GM12872 (cell line): ENCODE results near the gene AIF1.

Source experiments
- TF ChIP-seq, protein P1 (sequence below): IDR thresholded peaks from 3 replicates; pipeline ENCODE4 v1.5.1; 2011; ENCODE audit warnings: low read depth, mild to moderate bottlenecking, low read length, moderate library complexity; ENCODE audit not compliant: insufficient read depth

Gene AIF1

DNA sequence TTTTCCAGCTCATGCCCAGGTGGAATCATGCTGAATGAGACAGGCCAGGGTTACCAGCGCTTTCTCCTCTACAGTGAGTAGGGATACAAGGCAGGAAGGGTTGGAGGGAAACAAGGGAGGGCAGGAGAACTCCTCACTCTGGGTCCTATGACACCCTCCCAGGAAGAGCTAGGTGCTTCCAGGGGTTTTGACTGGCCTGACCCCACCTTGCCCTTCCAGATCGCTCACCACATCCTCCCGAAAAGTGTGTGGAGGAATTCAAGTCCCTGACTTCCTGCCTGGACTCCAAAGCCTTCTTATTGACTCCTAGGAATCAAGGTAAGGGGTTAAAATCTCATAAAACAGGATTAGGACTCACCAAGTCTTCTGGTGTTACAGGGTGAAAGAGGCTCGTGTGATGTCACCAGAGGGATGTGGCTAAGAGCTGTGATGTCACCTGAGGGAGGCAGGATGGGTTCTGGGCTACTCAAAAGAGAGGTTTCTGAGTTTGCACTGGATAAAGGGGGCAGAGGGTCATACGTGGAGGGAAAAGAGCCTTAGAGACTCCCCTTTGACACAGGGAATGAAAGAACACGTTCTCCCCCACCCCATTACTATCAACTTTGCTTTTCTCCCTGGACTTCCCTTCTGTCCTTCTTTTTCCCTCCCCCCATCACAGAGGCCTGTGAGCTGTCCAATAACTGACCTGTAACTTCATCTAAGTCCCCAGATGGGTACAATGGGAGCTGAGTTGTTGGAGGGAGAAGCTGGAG is 42.5 kb downstream of the AIF1 start:
- TF ChIP-seq, protein P1, sequence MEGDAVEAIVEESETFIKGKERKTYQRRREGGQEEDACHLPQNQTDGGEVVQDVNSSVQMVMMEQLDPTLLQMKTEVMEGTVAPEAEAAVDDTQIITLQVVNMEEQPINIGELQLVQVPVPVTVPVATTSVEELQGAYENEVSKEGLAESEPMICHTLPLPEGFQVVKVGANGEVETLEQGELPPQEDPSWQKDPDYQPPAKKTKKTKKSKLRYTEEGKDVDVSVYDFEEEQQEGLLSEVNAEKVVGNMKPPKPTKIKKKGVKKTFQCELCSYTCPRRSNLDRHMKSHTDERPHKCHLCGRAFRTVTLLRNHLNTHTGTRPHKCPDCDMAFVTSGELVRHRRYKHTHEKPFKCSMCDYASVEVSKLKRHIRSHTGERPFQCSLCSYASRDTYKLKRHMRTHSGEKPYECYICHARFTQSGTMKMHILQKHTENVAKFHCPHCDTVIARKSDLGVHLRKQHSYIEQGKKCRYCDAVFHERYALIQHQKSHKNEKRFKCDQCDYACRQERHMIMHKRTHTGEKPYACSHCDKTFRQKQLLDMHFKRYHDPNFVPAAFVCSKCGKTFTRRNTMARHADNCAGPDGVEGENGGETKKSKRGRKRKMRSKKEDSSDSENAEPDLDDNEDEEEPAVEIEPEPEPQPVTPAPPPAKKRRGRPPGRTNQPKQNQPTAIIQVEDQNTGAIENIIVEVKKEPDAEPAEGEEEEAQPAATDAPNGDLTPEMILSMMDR = no peak

- TF ChIP-seq, protein P1 = no peak
These were observed 43.2 kb downstream of the AIF1 start for GRCh38 chr6:31658158-31658688.

DNA sequence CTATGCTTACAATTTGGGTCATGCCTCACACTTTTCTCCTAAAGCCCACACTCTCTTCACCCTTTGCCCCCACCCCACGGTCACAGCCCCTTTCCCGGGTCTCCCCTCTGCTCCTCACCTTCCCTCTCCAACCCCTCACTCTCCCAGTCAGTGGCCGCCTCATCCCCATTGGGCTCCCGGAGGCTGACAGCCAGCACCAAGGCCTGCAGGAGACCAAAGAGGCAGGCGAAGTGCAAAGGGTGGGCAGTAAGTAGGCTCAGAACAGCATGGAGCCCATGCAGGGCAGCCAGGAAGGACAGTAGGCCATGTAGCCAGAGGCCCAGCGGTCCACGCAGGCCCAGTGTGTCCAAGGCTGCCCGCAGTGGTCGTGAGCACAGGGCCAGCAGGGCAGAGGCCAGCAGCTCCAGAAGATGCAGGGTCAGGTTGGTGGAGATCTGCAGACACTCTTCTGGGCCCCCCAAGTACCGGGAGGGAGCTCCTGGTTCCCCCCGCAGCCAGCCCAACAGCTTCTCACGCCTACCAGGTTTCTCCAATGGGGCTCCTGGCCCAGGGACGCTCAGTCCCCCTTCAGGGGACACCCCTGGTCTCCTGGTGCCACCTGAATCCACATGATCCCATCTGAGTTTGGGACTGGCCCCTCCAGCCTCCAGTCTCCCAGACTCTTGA is 44.1 kb downstream of the AIF1 start:
- TF ChIP-seq, protein P1 = no peak

GRCh38 chr6:31659649-31660380 is 44.8 kb downstream of the AIF1 start:
- TF ChIP-seq, protein P1 = no peak

- TF ChIP-seq, protein P1 = no peak
These were observed 45.6 kb downstream of the AIF1 start, which contains the start of gene C6orf47 for GRCh38 chr6:31660381-31661261. Gene C6orf47 (minus strand): TSS chr6:31660778. CDS start chr6:31659947, 831 bp downstream.

GRCh38 chr6:31661262-31662123 is 46.5 kb downstream of the AIF1 start:
- TF ChIP-seq, protein P1 = peak; percentile 24; the same call in 1 of the 3 replicates
